Measurements from ENCODE around the gene MEIOB. TPM values are rescaled to one million over a fixed set of nuclear protein-coding genes. Genes with fewer than 3 reads are reported as not detected.

MEIOB gene
- total RNA-seq, 1 experiment from 2014 or later: 1.3 TPM

- no peak overlapping the region for H3K27ac ChIP-seq (ENCODE audit: insufficient read length, low read depth, low read length)
- H3K4ac ChIP-seq (ENCODE audit: low read depth, low read length): no peak overlapping the region
- no peaks in the 10 kb centered on the region for H4K20me1 ChIP-seq (ENCODE audit: control insufficient read depth, insufficient read depth, insufficient read length)
- H2AFZ ChIP-seq (ENCODE audit: low read length): no peak overlapping the region
- H3K79me1 ChIP-seq (ENCODE audit: insufficient read depth, low read depth, low read length, poor library complexity, severe bottlenecking): no peaks in the 10 kb centered on the region
- H2BK120ac ChIP-seq (ENCODE audit: low read depth, low read length, poor library complexity, severe bottlenecking): no peak overlapping the region
- H3K4me3 Mint-ChIP-seq: no peak overlapping the region
- H3K4me1 ChIP-seq (ENCODE audit: insufficient read depth, low read length): no peaks in the 10 kb centered on the region
- H3K23ac ChIP-seq (ENCODE audit: insufficient read length, low read depth, low read length): no peak overlapping the region
- H3K27ac Mint-ChIP-seq: no peak overlapping the region
- no peak overlapping the region for H2BK12ac ChIP-seq (ENCODE audit: insufficient read length, low read depth, low read length)
- no peaks in the 10 kb centered on the region for H3K9me3 ChIP-seq (ENCODE audit: control insufficient read depth, low read depth, low read length)
- WGBS (ENCODE audit: extremely low coverage, insufficient read length, low lambda C conversion rate): no CpG with 5 or more reads among the region's 10 CpGs
- H3T11ph ChIP-seq (ENCODE audit: low read length): no peak overlapping the region
- H2BK15ac ChIP-seq (ENCODE audit: low read depth, low read length): no peak overlapping the region
- TF ChIP-seq CTCF (conservative IDR thresholded peaks at IDR 0.05): no peak
- no peak overlapping the region for H4K91ac ChIP-seq (ENCODE audit: insufficient read length, low read depth, low read length)
- no peak for DNase-seq
- H3K36me3 Mint-ChIP-seq (ENCODE audit: insufficient read depth in 1 of 3, low read depth in 3 of 3): peaks cover 15 to 32% (median 16%) of the 10 kb centered on the region in 3 experiments; a peak in 6 of 7 replicates
- H3K4me1 Mint-ChIP-seq: no peaks in the 10 kb centered on the region
- no peaks in the 10 kb centered on the region for H3K27me3 ChIP-seq (ENCODE audit: insufficient read depth, low read length)
- H3K23me2 ChIP-seq (ENCODE audit: insufficient read length, low read depth, low read length, poor library complexity, severe bottlenecking): no peaks in the 10 kb centered on the region
- H3K79me2 ChIP-seq (ENCODE audit: insufficient read depth, low read length): no peaks in the 10 kb centered on the region
- no peak overlapping the region for H3K18ac ChIP-seq (ENCODE audit: insufficient read length, low read depth, low read length)
- no peak overlapping the region for H2AK5ac ChIP-seq (ENCODE audit: insufficient read length, low read length)
- peaks cover 2 to 4% of the 10 kb centered on the region in 2 experiments; a peak in 2 of 5 replicates for H3K9me3 Mint-ChIP-seq
- no peak overlapping the region for H3K4me2 ChIP-seq (ENCODE audit: insufficient read depth, insufficient read length, low read length)
- no peak overlapping the region for H3K56ac ChIP-seq (ENCODE audit: insufficient read length, low read depth, low read length)
- H3K14ac ChIP-seq (ENCODE audit: insufficient read depth, low read length): no peak overlapping the region
- no peak overlapping the region for H4K5ac ChIP-seq (ENCODE audit: insufficient read length, low read depth, low read length)
- no peak overlapping the region for H2BK20ac ChIP-seq (ENCODE audit: low read depth, low read length, poor library complexity, severe bottlenecking)
- no peaks in the 10 kb centered on the region for H3K27me3 Mint-ChIP-seq (ENCODE audit: low read depth)
- no peak overlapping the region for H3K9ac ChIP-seq (ENCODE audit: extremely low read depth, insufficient read length, low read length)
- no peak overlapping the region for H2BK5ac ChIP-seq (ENCODE audit: insufficient read length, low read length)
- H4K8ac ChIP-seq (replicated peaks; ENCODE audit: insufficient read length, low read depth, low read length): no peak overlapping the region
Observed at GRCh38 chr16:1807626-1808025, 64.3 kb downstream of the MEIOB start.

Data from H9 (cell line).